Smooth muscle cell (in vitro differentiated cells): Measurements from ENCODE around the gene ARHGEF38. TPM values are rescaled to one million over a fixed set of nuclear protein-coding genes. Genes with fewer than 3 reads are reported as not detected.
A peak's percentile ranks its signal among the peaks of the same experiment; 100 is the strongest.

ENCODE experiments used
- DNase-seq: peaks from one replicate; lab custom pipeline; 2025; ENCODE audit not compliant: unreplicated experiment; lab: John Stamatoyannopoulos, UW
- H2AFZ ChIP-seq: fragments of 200-600 bp; sonication (generic); 2 replicates; pipeline ENCODE4 v1.6.0; 2016; ENCODE audit warnings: antibody characterized with exemption, low read depth, mild to moderate bottlenecking
- H3F3A ChIP-seq: fragments of 200-600 bp; sonication (generic); 2 replicates; pipeline ENCODE4 v1.6.0; 2017; ENCODE audit warnings: antibody characterized with exemption, low read depth
- H3K27ac ChIP-seq: fragments of 200-600 bp; sonication (generic); 2 replicates; pipeline ENCODE4 v1.5.1; 2016; ENCODE audit warnings: low read depth, mild to moderate bottlenecking
- H3K27me3 ChIP-seq: fragments of 200-600 bp; sonication (generic); 2 replicates; pipeline ENCODE4 v1.6.1; 2016; ENCODE audit warnings: low read depth, mild to moderate bottlenecking
- H3K36me3 ChIP-seq: fragments of 200-600 bp; sonication (generic); 2 replicates; pipeline ENCODE4 v1.5.1; 2016; ENCODE audit warnings: low read depth
- H3K4me1 ChIP-seq: fragments of 200-600 bp; sonication (generic); 2 replicates; pipeline ENCODE4 v1.5.1; 2016; ENCODE audit warnings: low read depth
- H3K4me2 ChIP-seq: fragments of 200-600 bp; sonication (generic); 2 replicates; pipeline ENCODE4 v1.6.0; 2016; ENCODE audit warnings: mild to moderate bottlenecking
- H3K4me3 ChIP-seq: fragments of 200-600 bp; sonication (generic); 2 replicates; pipeline ENCODE4 v1.5.1; 2016; ENCODE audit warnings: mild to moderate bottlenecking
- H3K79me2 ChIP-seq: fragments of 200-600 bp; sonication (generic); 2 replicates; pipeline ENCODE4 v1.6.0; 2016; ENCODE audit warnings: low read depth, mild to moderate bottlenecking
- H3K9ac ChIP-seq: fragments of 200-600 bp; sonication (generic); 2 replicates; pipeline ENCODE4 v1.6.0; 2016; ENCODE audit warnings: low read depth
- H3K9me3 ChIP-seq: fragments of 200-600 bp; sonication (generic); replicated peaks from 2 replicates; pipeline ENCODE4 v1.5.1; 2016; ENCODE audit warnings: low read depth
- H4K20me1 ChIP-seq: fragments of 200-600 bp; sonication (generic); 2 replicates; pipeline ENCODE4 v1.6.0; 2016; ENCODE audit warnings: low read depth
- CTCF ChIP-seq: fragments of 200-600 bp; sonication (generic); IDR thresholded peaks from 2 replicates; pipeline ENCODE4 v1.5.1; 2017; ENCODE audit warnings: borderline replicate concordance, mild to moderate bottlenecking, antibody characterized with exemption; ENCODE audit not compliant: insufficient read depth, poor library complexity, severe bottlenecking
- WGBS: methylation state at CpG from one replicate; pipeline ENCODE4 v1.1.7; 2016; ENCODE audit warnings: low lambda C conversion rate; 5-methylcytosine and 5-hydroxymethylcytosine counted together
- polyA plus RNA-seq: library from polyadenylated mRNA; unstranded; fragments of >200 nt; fragmentation: Nextera tagmentation; extraction: Ambion mirVana; gene quantifications from 2 replicates; pipeline ENCODE4 v1.2.1, GENCODE V29; 2016
- total RNA-seq: library from RNA; depleted of rRNA; stranded (reverse); fragments of >200 nt; gene quantifications from 2 replicates; pipeline ENCODE4 v1.2.3, GENCODE V29; 2014

ARHGEF38 gene
- total and polyA plus RNA-seq, 2 experiments from 2014 or later: 0.24 TPM; not detected in 1

DNA sequence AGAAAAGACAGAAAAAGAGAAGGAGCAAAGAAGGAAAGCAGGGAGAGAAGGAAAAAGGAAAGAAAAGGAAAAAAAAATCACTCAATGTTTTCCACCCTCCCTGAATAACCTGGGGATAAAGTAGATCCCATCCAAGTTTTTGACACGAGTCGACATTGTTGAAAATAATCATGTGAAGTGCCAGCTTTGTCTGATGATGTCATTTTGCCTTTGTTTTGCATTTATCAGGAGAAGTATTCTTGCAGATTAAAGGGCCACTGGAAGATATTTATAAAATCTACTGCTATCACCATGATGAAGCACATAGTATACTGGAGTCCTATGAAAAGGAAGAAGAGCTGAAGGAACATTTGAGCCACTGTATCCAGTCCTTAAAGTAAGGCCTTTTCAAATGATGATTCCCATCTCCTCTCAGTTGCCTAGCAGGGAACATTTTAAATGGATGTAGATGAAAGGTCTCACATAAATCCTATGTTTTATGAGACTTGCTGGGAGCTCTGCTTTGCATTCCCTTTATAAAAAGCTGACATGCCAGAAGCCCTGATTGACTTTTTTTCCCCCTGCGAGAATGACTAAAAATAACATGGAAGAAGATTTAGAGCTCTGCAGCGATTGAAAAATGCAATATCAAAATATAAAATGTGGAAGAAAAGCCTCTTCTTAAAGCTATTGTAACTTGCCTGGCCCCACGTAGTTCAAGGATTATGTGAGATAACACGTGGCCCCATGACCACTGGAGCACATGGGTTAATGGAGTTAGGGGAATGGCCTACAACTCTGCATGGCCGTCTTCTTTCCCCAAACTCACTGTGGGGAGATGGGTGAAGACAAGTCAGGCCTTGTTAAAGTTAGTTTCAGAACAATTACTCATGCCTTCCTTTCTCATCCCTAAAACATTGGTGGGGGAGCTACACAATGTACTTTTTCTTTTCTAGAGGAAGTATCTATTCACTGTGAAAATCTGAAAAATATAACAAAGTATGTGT lies 78.5 kb downstream of the ARHGEF38 start:
- H3K4me1 ChIP-seq: peaks cover 4% of the 10 kb centered on the region
- H2AFZ ChIP-seq: peak overlapping the region; percentile 17
- DNase-seq: no peak
- no peaks in the 10 kb centered on the region for H3K9me3 ChIP-seq
- H3K27me3 ChIP-seq: peaks cover 20% of the 10 kb centered on the region
- no peaks in the 10 kb centered on the region for H3K79me2 ChIP-seq
- no peaks in the 10 kb centered on the region for H4K20me1 ChIP-seq
- H3K4me3 ChIP-seq: no peak overlapping the region
- no peaks in the 10 kb centered on the region for H3K36me3 ChIP-seq
- WGBS: 58% methylated on average over 7 of the region's 7 CpGs
- peak overlapping the region; percentile 20 for H3K4me2 ChIP-seq
- H3F3A ChIP-seq: no peaks in the 10 kb centered on the region
- no peak for TF ChIP-seq CTCF
- H3K9ac ChIP-seq: no peak overlapping the region
- no peak overlapping the region for H3K27ac ChIP-seq

- peaks cover 11% of the 10 kb centered on the region for H3K27me3 ChIP-seq
- no peak overlapping the region for H3K9ac ChIP-seq
- WGBS: 96% methylated on average over 8 of the region's 8 CpGs
- H3K4me2 ChIP-seq: no peak overlapping the region
- no peaks in the 10 kb centered on the region for H3K36me3 ChIP-seq
- H3K9me3 ChIP-seq: no peaks in the 10 kb centered on the region
- no peak overlapping the region for H3K27ac ChIP-seq
- H3K4me1 ChIP-seq: peaks cover 4% of the 10 kb centered on the region
- TF ChIP-seq CTCF: no peak
- no peaks in the 10 kb centered on the region for H3F3A ChIP-seq
- no peaks in the 10 kb centered on the region for H3K79me2 ChIP-seq
- H2AFZ ChIP-seq: no peak overlapping the region
- DNase-seq: no peak
- no peaks in the 10 kb centered on the region for H4K20me1 ChIP-seq
- H3K4me3 ChIP-seq: no peak overlapping the region
These were observed 79.5 kb downstream of the ARHGEF38 start for GRCh38 chr4:105631818-105632400.

- no peak overlapping the region for H3K27ac ChIP-seq
- H3K4me3 ChIP-seq: no peak overlapping the region
- no peaks in the 10 kb centered on the region for H3K79me2 ChIP-seq
- peaks cover 7% of the 10 kb centered on the region for H3K27me3 ChIP-seq
- H3K9me3 ChIP-seq: no peaks in the 10 kb centered on the region
- H3K4me2 ChIP-seq: no peak overlapping the region
- WGBS: 86% methylated on average over 3 of the region's 3 CpGs
- TF ChIP-seq CTCF: no peak
- no peaks in the 10 kb centered on the region for H4K20me1 ChIP-seq
- no peak overlapping the region for H2AFZ ChIP-seq
- H3K9ac ChIP-seq: no peak overlapping the region
- DNase-seq: no peak
- H3F3A ChIP-seq: no peaks in the 10 kb centered on the region
- H3K36me3 ChIP-seq: no peaks in the 10 kb centered on the region
- peaks cover 4% of the 10 kb centered on the region for H3K4me1 ChIP-seq
These were observed 80.2 kb downstream of the ARHGEF38 start for GRCh38 chr4:105632599-105632998.
